Endothelial cell of umbilical vein (primary cell): ENCODE data around the gene KCNG2. TPM values are rescaled to one million over a fixed set of nuclear protein-coding genes. Genes with fewer than 3 reads are reported as not detected.
"Not testable (repeated sequence)": the region's sequence is repeated elsewhere in the genome, so short reads cannot be mapped to it uniquely, and the experiment has no call there.

Source experiments
- BruUV-seq: library from RNA; stranded (reverse); fragments of 400-500 nt; replicated peaks from 2 replicates; lab custom pipeline; 2021; lab: Mats Ljungman, UMichigan
- CTCF ChIA-PET: fragments of 300-600, 350-600 bp; sonication (Branson Sonifier 250); formaldehyde crosslinking; loops from one replicate; lab custom pipeline; 2021; ENCODE audit warnings: antibody characterized with exemption, inconsistent platforms; lab: Charles Lee
- POLR2A ChIA-PET: fragments of 300-600, 350-600 bp; sonication (Branson Sonifier 250); formaldehyde crosslinking; loops from one replicate; lab custom pipeline; 2021; ENCODE audit warnings: antibody characterized with exemption, inconsistent platforms; lab: Charles Lee
- DNase-seq: peaks from one replicate; pipeline ENCODE4 v3.0.0-alpha.2; 2011; ENCODE audit warnings: low read depth, low spot score
- FAIRE-seq: peaks from 2 replicates; lab custom pipeline; 2011; peaks lifted over from hg19 to GRCh38; lab: Jason Lieb, UNC
- H2AFZ ChIP-seq: 2 replicates; pipeline ENCODE4 v1.6.0; 2012; ENCODE audit warnings: low read depth, low read length, control low read depth, inconsistent platforms
- H3K27ac ChIP-seq: 2 replicates; pipeline ENCODE4 v1.5.1; 2011; ENCODE audit warnings: low read depth, mild to moderate bottlenecking, control low read depth, low read length, moderate library complexity; ENCODE audit not compliant: insufficient read depth
- H3K27me3 ChIP-seq, 2 experiments: 2 replicates each; pipeline versions ENCODE4 v1.6.0 to v1.6.1; 2011; ENCODE audit warnings: low read length in 2 of 2, mixed read lengths in 1 of 2; ENCODE audit not compliant: control insufficient read depth in 2 of 2, insufficient read depth in 2 of 2
- H3K36me3 ChIP-seq, 2 experiments: 2 replicates in 1 of 2; 3 replicates in 1 of 2; pipeline ENCODE4 v1.5.1; 2011; ENCODE audit warnings: low read length in 2 of 2, mild to moderate bottlenecking in 1 of 2, moderate library complexity in 1 of 2; ENCODE audit not compliant: control insufficient read depth in 2 of 2, insufficient read depth in 2 of 2; ENCODE audit errors: extremely low read depth in 1 of 2
- H3K4me1 ChIP-seq: 3 replicates; pipeline ENCODE4 v1.5.1; 2011; ENCODE audit warnings: mild to moderate bottlenecking, low read length; ENCODE audit not compliant: control insufficient read depth, insufficient read depth; ENCODE audit errors: extremely low read depth
- H3K4me2 ChIP-seq: 2 replicates; pipeline ENCODE4 v1.6.1; 2011; ENCODE audit warnings: low read length, control low read depth, mixed read lengths; ENCODE audit not compliant: insufficient read depth
- H3K4me3 ChIP-seq, 3 experiments: fragments of 200-600 bp in 1 of 3; sonication (generic), shearing (Covaris generic) in 1 of 3; replicated peaks in 1 of 3; 2 replicates each; pipeline ENCODE4 v1.5.1; 2011 to 2016; ENCODE audit warnings: control low read depth in 3 of 3, low read length in 3 of 3, mild to moderate bottlenecking in 2 of 3, inconsistent platforms in 1 of 3, low read depth in 1 of 3, moderate library complexity in 1 of 3; ENCODE audit not compliant: insufficient read depth in 1 of 3
- H3K79me2 ChIP-seq: 2 replicates; pipeline ENCODE4 v1.6.0; 2012; ENCODE audit warnings: low read length, inconsistent platforms; ENCODE audit not compliant: control insufficient read depth, insufficient read depth
- H3K9ac ChIP-seq: replicated peaks from 2 replicates; pipeline ENCODE3; 2011; ENCODE audit warnings: low read length, control low read depth; ENCODE audit not compliant: insufficient read depth; ENCODE audit errors: extremely low read depth
- H3K9me1 ChIP-seq: replicated peaks from 3 replicates; pipeline ENCODE4 v1.6.0; 2011; ENCODE audit warnings: mild to moderate bottlenecking, low read length; ENCODE audit not compliant: control insufficient read depth, insufficient read depth; ENCODE audit errors: extremely low read depth
- H3K9me3 ChIP-seq: replicated peaks from 2 replicates; pipeline ENCODE4 v1.5.1; 2012; ENCODE audit warnings: low read length, inconsistent platforms; ENCODE audit not compliant: control insufficient read depth, insufficient read depth
- H4K20me1 ChIP-seq: replicated peaks from 2 replicates; pipeline ENCODE3; 2011; ENCODE audit warnings: mild to moderate bottlenecking, low read length; ENCODE audit not compliant: control insufficient read depth, insufficient read depth; ENCODE audit errors: extremely low read depth
- CTCF ChIP-seq, 2 donors: IDR thresholded peaks; 1 replicate in 1 of 2; 2 replicates in 1 of 2; pipeline ENCODE4 v1.5.1; 2011; ENCODE audit warnings: low read length in 2 of 2, mild to moderate bottlenecking in 2 of 2, moderate library complexity in 2 of 2, control low read depth in 1 of 2, inconsistent platforms in 1 of 2, low read depth in 1 of 2; ENCODE audit not compliant: insufficient read depth in 1 of 2; ENCODE audit errors: extremely low read depth in 1 of 2
- EZH2 ChIP-seq: IDR thresholded peaks from 2 replicates; pipeline ENCODE4 v1.6.1; 2012; ENCODE audit warnings: borderline replicate concordance, low read depth, mild to moderate bottlenecking, moderate library complexity, low read length, inconsistent platforms; ENCODE audit not compliant: severe bottlenecking
- FOS ChIP-seq: IDR thresholded peaks from 2 replicates; pipeline ENCODE4 v1.6.1; 2011; ENCODE audit warnings: mild to moderate bottlenecking, low read length, moderate library complexity, borderline replicate concordance; ENCODE audit not compliant: insufficient read depth
- GATA2 ChIP-seq: IDR thresholded peaks from 2 replicates; pipeline ENCODE4 v1.7.0; 2011; ENCODE audit warnings: low read depth, mild to moderate bottlenecking, moderate library complexity, mixed read lengths, low read length; ENCODE audit not compliant: insufficient read length, insufficient read depth
- JUN ChIP-seq: IDR thresholded peaks from 2 replicates; pipeline ENCODE4 v1.6.1; 2011; ENCODE audit warnings: borderline replicate concordance, low read depth; ENCODE audit not compliant: insufficient read length, insufficient read depth
- MAX ChIP-seq: IDR thresholded peaks from 2 replicates; pipeline ENCODE4 v1.6.1; 2011; ENCODE audit not compliant: insufficient read depth, insufficient read length
- MYC ChIP-seq: IDR thresholded peaks from one replicate; pipeline ENCODE4 v1.6.1; 2011; ENCODE audit warnings: mild to moderate bottlenecking, low read depth, low read length
- POLR2A ChIP-seq: IDR thresholded peaks from 2 replicates; pipeline ENCODE4 v1.6.1; 2012; ENCODE audit warnings: low read depth, mild to moderate bottlenecking, control low read depth, low read length
- POLR2AphosphoS5 ChIP-seq: IDR thresholded peaks from 2 replicates; pipeline ENCODE4 v1.6.1; 2012; ENCODE audit warnings: low read depth, mild to moderate bottlenecking, control low read depth, low read length, moderate library complexity; ENCODE audit not compliant: insufficient read depth
- dilution Hi-C: fragments of 300-500 bp; cut with MboI; formaldehyde crosslinking; loops from one replicate; pipeline ENCODE4 v1.15.0; 2019; ENCODE audit warnings: low sequenced_read_pairs; ENCODE audit not compliant: extremely low pct_ligation_motif_present
- intact Hi-C: fragments of 100-400 bp; cut with micrococcal nuclease; formaldehyde crosslinking; loops from one replicate; pipeline ENCODE4 v1.10.0; 2022
- polyA plus RNA-seq, 4 experiments: library from polyadenylated mRNA; depleted of rRNA in 3 of 4; stranded (reverse) in 3 of 4; unstranded in 1 of 4; fragments of >200 nt; gene quantifications; 2 replicates each; pipeline versions ENCODE4 v1.2.1 to v1.2.3, GENCODE V29; 2011 to 2012; ENCODE audit warnings: missing spikeins in 1 of 4
- total RNA-seq: library from RNA; stranded (reverse); gene quantifications from 2 replicates; pipeline ENCODE4 v1.2.3, GENCODE V29; 2021

KCNG2 gene
- total and polyA plus RNA-seq, 2 donors (not counting 3 experiments of a cell fraction or from before 2014, with no cell fraction given) = not detected

- ChIA-PET POLR2A (no interaction called here), CTCF (no interaction called here)
- H3K4me3 ChIP-seq = no peak overlapping the region
- intact Hi-C loops (no loop called here), dilution Hi-C loops (no loop called here)
- no peak overlapping the region for H3K27ac ChIP-seq
- no peak for DNase-seq
- no peaks in the 10 kb centered on the region for H3K9me1 ChIP-seq
- BruUV-seq = no TSS peak
- no peaks in the 10 kb centered on the region for H4K20me1 ChIP-seq
- H2AFZ ChIP-seq = no peak overlapping the region
- H3K27me3 ChIP-seq = no peaks in the 10 kb centered on the region
- H3K4me2 ChIP-seq = no peak overlapping the region
- no peaks in the 10 kb centered on the region for H3K79me2 ChIP-seq
- no peaks in the 10 kb centered on the region for H3K4me1 ChIP-seq
- H3K36me3 ChIP-seq = no peaks in the 10 kb centered on the region
- no peak for TF ChIP-seq JUN
- TF ChIP-seq POLR2AphosphoS5 = no peak
- TF ChIP-seq POLR2A = no peak
- TF ChIP-seq MYC = no peak
- TF ChIP-seq MAX = no peak
- no peak for TF ChIP-seq FOS
- no peak for TF ChIP-seq EZH2
- no peak for TF ChIP-seq CTCF (IDR thresholded peaks at IDR 0.05; ENCODE audit: extremely low read depth in 1 of 2, insufficient read depth in 1 of 2, low read depth in 1 of 2, low read length in 2 of 2)
- TF ChIP-seq GATA2 = no peak
- no peak for FAIRE-seq
- H3K9ac ChIP-seq = no peak overlapping the region
- no peaks in the 10 kb centered on the region for H3K9me3 ChIP-seq
These were observed 66.4 kb downstream of the KCNG2 start for GRCh38 chr18:79864006-79864725.

GRCh38 chr18:79864955-79865354, 67.2 kb downstream of the KCNG2 start:
- H3K4me3 ChIP-seq, H3K4me2 ChIP-seq, CTCF ChIA-PET, H2AFZ ChIP-seq, DNase-seq, H3K79me2 ChIP-seq, H3K27me3 ChIP-seq, H3K9ac ChIP-seq, intact Hi-C loops, H3K9me1 ChIP-seq, H3K4me1 ChIP-seq, dilution Hi-C loops, H3K36me3 ChIP-seq, POLR2A ChIA-PET, H3K27ac ChIP-seq, FAIRE-seq, BruUV-seq, H3K9me3 ChIP-seq, H4K20me1 ChIP-seq: not testable (repeated sequence)

GRCh38 chr18:79865951-79866350, 68.2 kb downstream of the KCNG2 start:
- intact Hi-C loops, H2AFZ ChIP-seq, H3K9me3 ChIP-seq, H3K27me3 ChIP-seq, POLR2A ChIA-PET, H3K4me3 ChIP-seq, DNase-seq, H3K9me1 ChIP-seq, H3K4me2 ChIP-seq, dilution Hi-C loops, H3K27ac ChIP-seq, FAIRE-seq, CTCF ChIA-PET, H3K4me1 ChIP-seq, H3K9ac ChIP-seq, H4K20me1 ChIP-seq, H3K79me2 ChIP-seq, H3K36me3 ChIP-seq, BruUV-seq: not testable (repeated sequence)
